A549 (cell line): ENCODE data around the gene ANAPC13. TPM values are rescaled to one million over a fixed set of nuclear protein-coding genes. Genes with fewer than 3 reads are reported as not detected.

Source experiments
- ATAC-seq, 2 experiments: fragments of 200-7000 bp in 1 of 2; fragments of >200 bp in 1 of 2; cut with Nextera tagmentation in 1 of 2; cut with Tn5 transposase in 1 of 2; 3 replicates each; pipeline versions ENCODE4 v1.8.0 to v1.9.1; 2018 to 2020; ENCODE audit warnings: mild to moderate bottlenecking in 1 of 2, moderate library complexity in 1 of 2
- CTCF ChIA-PET: fragments of 300-600 bp; sonication (Branson Sonifier 250); formaldehyde crosslinking; extraction: SDS; loops from one replicate; lab custom pipeline; 2021; ENCODE audit warnings: antibody characterized with exemption, inconsistent platforms; lab: Yijun Ruan, JAX
- POLR2A ChIA-PET: fragments of 350-600 bp; formaldehyde crosslinking; extraction: SDS; loops from one replicate; lab custom pipeline; 2021; ENCODE audit warnings: antibody characterized with exemption, inconsistent platforms; lab: Yijun Ruan, JAX
- DNase-seq, 2 experiments: peaks; one replicate each; pipeline versions ENCODE4 v3.0.0 to v3.0.0-alpha.2; 2011 to 2016; ENCODE audit warnings: low read depth in 1 of 2, low spot score in 1 of 2
- FAIRE-seq: peaks from 2 replicates; lab custom pipeline; 2011; peaks lifted over from hg19 to GRCh38; lab: Jason Lieb, UNC
- H3K27ac ChIP-seq, 2 experiments: fragments of >200 bp; sonication (Bioruptor Twin); formaldehyde crosslinking; 3 replicates each; pipeline ENCODE4 v1.5.1; 2016 to 2017
- H3K4me1 ChIP-seq: fragments of >200 bp; sonication (Bioruptor Twin); formaldehyde crosslinking; 3 replicates; pipeline ENCODE4 v1.6.1; 2016
- H3K4me2 ChIP-seq: fragments of >200 bp; sonication (Bioruptor Twin); formaldehyde crosslinking; 3 replicates; pipeline ENCODE4 v1.6.1; 2016
- H3K4me3 ChIP-seq: fragments of >200 bp; sonication (Bioruptor Twin); formaldehyde crosslinking; 3 replicates; pipeline ENCODE4 v1.5.1; 2016
- H3K9me3 ChIP-seq: fragments of >200 bp; sonication (Bioruptor Twin); formaldehyde crosslinking; 3 replicates; pipeline ENCODE4 v1.6.1; 2016
- CHD4 ChIP-seq: fragments of 200-600 bp; sonication (generic); IDR thresholded peaks from 2 replicates; pipeline ENCODE4 v1.6.1; 2016; ENCODE audit warnings: antibody characterized with exemption, mild to moderate bottlenecking, borderline replicate concordance
- EHF ChIP-seq: fragments of 250-450 bp; sonication (Bioruptor Pico); IDR thresholded peaks from 2 replicates; pipeline ENCODE4 v1.5.0; 2020; ENCODE audit warnings: mild to moderate bottlenecking
- ELK1 ChIP-seq: fragments of 150-350 bp; IDR thresholded peaks from 2 replicates; pipeline ENCODE4 v1.6.1; 2014; ENCODE audit warnings: low read depth, mild to moderate bottlenecking, low read length
- ESRRA ChIP-seq: fragments of 150-350 bp; IDR thresholded peaks from 2 replicates; pipeline ENCODE4 v1.6.1; 2014; ENCODE audit warnings: mild to moderate bottlenecking, low read length, borderline replicate concordance
- FOXS1 ChIP-seq: fragments of 250-450 bp; sonication (Bioruptor Pico); IDR thresholded peaks from 2 replicates; pipeline ENCODE4 v1.5.0; 2020; ENCODE audit warnings: mild to moderate bottlenecking, moderate library complexity
- HMGXB4 ChIP-seq: fragments of 250-450 bp; sonication (Bioruptor Pico); IDR thresholded peaks from 2 replicates; pipeline ENCODE4 v1.5.0; 2021; ENCODE audit warnings: mild to moderate bottlenecking, moderate library complexity, borderline replicate concordance
- HOXA7 ChIP-seq: fragments of 250-450 bp; sonication (Bioruptor Pico); IDR thresholded peaks from 2 replicates; pipeline ENCODE4 v1.5.0; 2020; ENCODE audit warnings: mild to moderate bottlenecking, moderate library complexity
- HOXB13 ChIP-seq: fragments of 250-450 bp; sonication (Bioruptor Pico); IDR thresholded peaks from 2 replicates; pipeline ENCODE4 v1.5.0; 2020; ENCODE audit warnings: low read depth, mild to moderate bottlenecking, moderate library complexity
- HOXB5 ChIP-seq: fragments of 250-450 bp; sonication (Bioruptor Pico); IDR thresholded peaks from 2 replicates; pipeline ENCODE4 v1.5.0; 2020; ENCODE audit warnings: mild to moderate bottlenecking, moderate library complexity
- JUNB ChIP-seq: fragments of >200 bp; sonication (Bioruptor Twin); formaldehyde crosslinking; IDR thresholded peaks from 2 replicates; pipeline ENCODE4 v1.6.1; 2016
- KDM1A ChIP-seq: fragments of 200-600 bp; sonication (generic); IDR thresholded peaks from 2 replicates; pipeline ENCODE4 v1.6.1; 2016; ENCODE audit warnings: low read depth, mild to moderate bottlenecking
- MAX ChIP-seq: IDR thresholded peaks from 2 replicates; pipeline ENCODE4 v1.6.1; 2012
- MYC ChIP-seq: IDR thresholded peaks from 2 replicates; pipeline ENCODE4 v1.6.1; 2012; ENCODE audit warnings: mild to moderate bottlenecking, inconsistent platforms, low read length, improper control_type of control experiment, borderline replicate concordance
- NFE2L2 ChIP-seq: fragments of 150-350 bp; conservative IDR thresholded peaks from 2 replicates; pipeline ENCODE4 v1.6.1; 2014; ENCODE audit warnings: low read length
- PBX3 ChIP-seq: IDR thresholded peaks from 2 replicates; pipeline ENCODE4 v1.6.1; 2012
- POLR2A ChIP-seq: IDR thresholded peaks from 2 replicates; pipeline ENCODE4 v1.6.1; 2012; ENCODE audit warnings: mild to moderate bottlenecking, low read length
- RAD21 ChIP-seq, 2 experiments: fragments of >200 bp in 1 of 2; sonication (Bioruptor Twin) in 1 of 2; formaldehyde crosslinking in 1 of 2; IDR thresholded peaks in 1 of 2; conservative IDR thresholded peaks in 1 of 2; 2 replicates in 1 of 2; 3 replicates in 1 of 2; pipeline ENCODE4 v1.6.1; 2012 to 2018; ENCODE audit warnings: inconsistent platforms in 1 of 2
- RFX5 ChIP-seq: fragments of 450-650 bp; IDR thresholded peaks from 2 replicates; pipeline ENCODE4 v1.7.1; 2014; ENCODE audit warnings: antibody characterized with exemption, mild to moderate bottlenecking, moderate library complexity
- SREBF2 ChIP-seq: fragments of 450-650 bp; IDR thresholded peaks from 2 replicates; pipeline ENCODE4 v1.6.1; 2014; ENCODE audit warnings: mild to moderate bottlenecking, moderate library complexity
- ZFP36 ChIP-seq: fragments of 450-650 bp; IDR thresholded peaks from 2 replicates; pipeline ENCODE4 v1.6.1; 2014; ENCODE audit warnings: borderline replicate concordance; ENCODE audit not compliant: partially characterized antibody
- ZNF302 ChIP-seq: fragments of 250-450 bp; sonication (Bioruptor Pico); IDR thresholded peaks from 2 replicates; pipeline ENCODE4 v1.9.0; 2021; ENCODE audit warnings: inconsistent platforms, mild to moderate bottlenecking, moderate library complexity
- ZSCAN20 ChIP-seq: fragments of 250-450 bp; sonication (Bioruptor Pico); IDR thresholded peaks from 2 replicates; pipeline ENCODE4 v1.8.0; 2022; ENCODE audit warnings: mild to moderate bottlenecking, moderate library complexity
- WGBS: methylation state at CpG from one replicate; pipeline ENCODE4 v1.1.6; 2017; ENCODE audit errors: missing lambda C conversion rate; 5-methylcytosine and 5-hydroxymethylcytosine counted together
- polyA plus RNA-seq, 4 experiments: library from polyadenylated mRNA; depleted of rRNA in 3 of 4; stranded (reverse); fragments of >200 nt; fragmentation: RNase III in 1 of 4; extraction: RNeasy Plus Mini Kit Qiagen cat#74134 plus additional on column Dnase treatment in 1 of 4; gene quantifications; 2 replicates in 3 of 4; 3 replicates in 1 of 4; pipeline ENCODE4 v1.2.3, GENCODE V29; 2011 to 2017

ANAPC13 gene
- polyA plus RNA-seq, 2 of the 4 experiments (the other 2 are of a cell fraction), result 51.2 to 109 TPM

- no peak for FAIRE-seq
- WGBS, result 45% methylated on average over 1 of the region's 1 CpG
- DNase-seq, result no peak
- Histone ChIP-seq H3K4me2 (no peak overlapping the region), H3K4me3 (no peak overlapping the region), H3K27ac (no peak overlapping the region), H3K4me1 (no peaks in the 10 kb centered on the region), H3K9me3 (0 out of 3 replicates have a peak, but pooled peaks cover 2% of the 10 kb centered on the region)
- ChIA-PET POLR2A (no interaction called here), CTCF (interaction anchor here (0.9 to 2.1 kb wide), 4 partner anchors 12 to 133 kb away, joined by 3 to 6 read pairs (median 4); no protein-coding TSS in a partner anchor)
- no peak for ATAC-seq
- TF ChIP-seq NFE2L2 (no peak), HOXA7 (CRISPR knock-in tag) (no peak), ZSCAN20 (no peak), POLR2A (no peak), KDM1A (no peak), MYC (no peak), SREBF2 (no peak), CHD4 (no peak), RFX5 (no peak), JUNB (no peak), HMGXB4 (CRISPR knock-in tag) (no peak), PBX3 (no peak), ZNF302 (CRISPR knock-in tag) (no peak), ELK1 (no peak), HOXB13 (no peak), HOXB5 (CRISPR knock-in tag) (no peak), RAD21 (conservative IDR thresholded peaks at IDR 0.05 in 1 of 2, IDR thresholded peaks at IDR 0.05 in 1 of 2) (no peak)
Measured at GRCh38 chr3:134445636-134446035, 40.1 kb downstream of the ANAPC13 start.

GRCh38 chr3:134445095-134445494 lies 40.7 kb downstream of the ANAPC13 start:
- Histone ChIP-seq H3K9me3 (0 out of 3 replicates have a peak, but pooled peaks cover 2% of the 10 kb centered on the region), H3K4me3 (no peak overlapping the region), H3K4me2 (no peak overlapping the region), H3K27ac (no peak overlapping the region), H3K4me1 (no peaks in the 10 kb centered on the region)
- ChIA-PET POLR2A (no interaction called here), CTCF (interaction anchor here (0.9 to 2.1 kb wide), 4 partner anchors 13 to 133 kb away, joined by 3 to 6 read pairs (median 4); no protein-coding TSS in a partner anchor)
- DNase-seq (no peak), FAIRE-seq (no peak), ATAC-seq (no peak)
- WGBS, result 85% methylated on average over 1 of the region's 1 CpG
- TF ChIP-seq ZFP36 (no peak), ESRRA (no peak), MAX (no peak), KDM1A (no peak), JUNB (no peak), EHF (no peak), FOXS1 (CRISPR knock-in tag) (no peak), ZNF302 (CRISPR knock-in tag) (no peak)
